ENCODE results near the gene ASXL2. TPM values are rescaled to one million over a fixed set of nuclear protein-coding genes. Genes with fewer than 3 reads are reported as not detected.

Gene ASXL2
- total RNA-seq (10 to 100 TPM; 10.7 to 15.5 (median 14.4) TPM), polyA plus RNA-seq (1 to 10 TPM; 1.8 to 7.1 (median 2.5) TPM)

GRCh38 chr2:25878361-25879132, at the start of gene ASXL2:
Gene ASXL2, minus strand, starts transcription at chr2:25878487. Its CDS starts 265 bp downstream, at chr2:25878222.
- Histone ChIP-seq H3K4me1 (peaks cover 0 to 30% (median 19%) of the 10 kb centered on the region in 4 donors), H3K36me3 (peaks cover 0 to 5% (median 0%) of the 10 kb centered on the region in 4 donors), H3K27me3 (no peaks in the 10 kb centered on the region), H3K27ac (peak within 1 kb of the TSS; percentile 91 to 97 (median 92)), H3K4me3 (peak within 1 kb of the TSS; percentile 61 to 93 (median 80)), H3K9me3 (no peaks in the 10 kb centered on the region)
- 2% methylated on average over 56 of the region's 56 CpGs for WGBS, 2 donors
- intact Hi-C loops (cut with DNase I), result loop anchor here (2.0 to 5.0 kb wide), 3 partner anchors 104 to 206 kb away; partner anchors contain the start of genes DTNB, KIF3C and RAB10
- peak; percentile 80 to 91 (median 84) for TF ChIP-seq POLR2AphosphoS5 (IDR thresholded peaks at IDR 0.05)
- peak in 1 of 4 donors; percentile 7 for TF ChIP-seq EP300 (IDR thresholded peaks at IDR 0.05)
- TF ChIP-seq CTCF (IDR thresholded peaks at IDR 0.05), result peak in 1 of 4 experiments; percentile 8
- TF ChIP-seq POLR2A (IDR thresholded peaks at IDR 0.05), result peak; percentile 48 to 49
- DNase-seq, result peak; percentile 98

GRCh38 chr2:25926984-25927756, 48.9 kb upstream of the ASXL2 start:
- 84 to 86% methylated on average over 18 of the region's 18 CpGs for WGBS, 2 donors

GRCh38 chr2:25922501-25922900, 44.2 kb upstream of the ASXL2 start:
- no peak for TF ChIP-seq POLR2A (IDR thresholded peaks at IDR 0.05)
- TF ChIP-seq POLR2AphosphoS5 (IDR thresholded peaks at IDR 0.05), result no peak
- no peak for TF ChIP-seq EP300 (IDR thresholded peaks at IDR 0.05)
- 77 to 95% methylated on average over 2 of the region's 2 CpGs for WGBS, 2 donors

More at GRCh38 chr2:25926984-25927756, 48.9 kb upstream of the ASXL2 start:
- H3K27me3 ChIP-seq, result no peaks in the 10 kb centered on the region
- TF ChIP-seq CTCF (IDR thresholded peaks at IDR 0.05) (no peak), POLR2AphosphoS5 (IDR thresholded peaks at IDR 0.05) (no peak), EP300 (IDR thresholded peaks at IDR 0.05) (no peak), POLR2A (IDR thresholded peaks at IDR 0.05) (no peak)
- no peaks in the 10 kb centered on the region for H3K9me3 ChIP-seq
- peaks cover 0 to 39% (median 9%) of the 10 kb centered on the region in 4 donors for H3K36me3 ChIP-seq
- intact Hi-C loops (cut with DNase I), result no loop called here
- no peak overlapping the region for H3K4me3 ChIP-seq
- H3K4me1 ChIP-seq, result no peaks in the 10 kb centered on the region
- DNase-seq, result no peak
- no peak overlapping the region for H3K27ac ChIP-seq

GRCh38 chr2:25920786-25921415, 42.6 kb upstream of the ASXL2 start:
- Histone ChIP-seq H3K27me3 (no peaks in the 10 kb centered on the region), H3K27ac (no peak overlapping the region), H3K36me3 (no peaks in the 10 kb centered on the region), H3K4me3 (no peak overlapping the region), H3K9me3 (no peaks in the 10 kb centered on the region), H3K4me1 (no peaks in the 10 kb centered on the region)
- DNase-seq, result no peak
- TF ChIP-seq CTCF (IDR thresholded peaks at IDR 0.05) (no peak), POLR2A (IDR thresholded peaks at IDR 0.05) (no peak), POLR2AphosphoS5 (IDR thresholded peaks at IDR 0.05) (no peak), EP300 (IDR thresholded peaks at IDR 0.05) (no peak)
- WGBS, 2 donors, result 85 to 88% methylated on average over 12 of the region's 12 CpGs
- intact Hi-C loops (cut with DNase I), result no loop called here

More at GRCh38 chr2:25922501-25922900, 44.2 kb upstream of the ASXL2 start:
- Histone ChIP-seq H3K9me3 (no peaks in the 10 kb centered on the region), H3K27ac (no peak overlapping the region), H3K27me3 (no peaks in the 10 kb centered on the region), H3K4me1 (no peaks in the 10 kb centered on the region), H3K36me3 (peaks cover 0 to 14% (median 0%) of the 10 kb centered on the region in 4 donors), H3K4me3 (no peak overlapping the region)
- intact Hi-C loops (cut with DNase I), result no loop called here
- no peak for DNase-seq
